Measurements from ENCODE around the gene RPS29.

DNA sequence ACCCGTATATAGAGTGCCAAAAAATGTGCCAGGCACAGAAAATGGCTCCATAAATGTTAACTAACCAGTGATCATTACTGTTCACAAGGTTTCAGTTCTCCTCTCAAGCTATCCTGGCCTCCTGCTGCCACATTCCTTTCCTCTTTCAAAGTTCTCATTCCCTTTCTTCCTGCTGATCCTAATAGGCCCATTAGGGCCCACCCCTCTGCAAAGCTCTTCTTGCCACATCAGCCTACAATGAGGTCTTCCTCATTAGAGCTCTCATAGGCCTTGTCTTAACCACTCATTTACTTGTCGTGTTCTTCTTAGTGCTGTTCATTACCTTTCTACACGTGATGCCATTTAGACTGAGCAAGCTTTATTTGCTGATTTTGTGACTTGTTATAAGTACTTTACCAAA is 40.5 kb downstream of the RPS29 start:
- TF ChIP-seq RAD21 (conservative IDR thresholded peaks at IDR 0.05 in 1 of 2, IDR thresholded peaks at IDR 0.05 in 1 of 2) = no peak
- TF ChIP-seq ESRRA (IDR thresholded peaks at IDR 0.05; ENCODE audit: borderline replicate concordance, low read length) = no peak
- no peak for TF ChIP-seq CHD2 (IDR thresholded peaks at IDR 0.05; ENCODE audit: low read length, partially characterized antibody)
- TF ChIP-seq, protein P1, sequence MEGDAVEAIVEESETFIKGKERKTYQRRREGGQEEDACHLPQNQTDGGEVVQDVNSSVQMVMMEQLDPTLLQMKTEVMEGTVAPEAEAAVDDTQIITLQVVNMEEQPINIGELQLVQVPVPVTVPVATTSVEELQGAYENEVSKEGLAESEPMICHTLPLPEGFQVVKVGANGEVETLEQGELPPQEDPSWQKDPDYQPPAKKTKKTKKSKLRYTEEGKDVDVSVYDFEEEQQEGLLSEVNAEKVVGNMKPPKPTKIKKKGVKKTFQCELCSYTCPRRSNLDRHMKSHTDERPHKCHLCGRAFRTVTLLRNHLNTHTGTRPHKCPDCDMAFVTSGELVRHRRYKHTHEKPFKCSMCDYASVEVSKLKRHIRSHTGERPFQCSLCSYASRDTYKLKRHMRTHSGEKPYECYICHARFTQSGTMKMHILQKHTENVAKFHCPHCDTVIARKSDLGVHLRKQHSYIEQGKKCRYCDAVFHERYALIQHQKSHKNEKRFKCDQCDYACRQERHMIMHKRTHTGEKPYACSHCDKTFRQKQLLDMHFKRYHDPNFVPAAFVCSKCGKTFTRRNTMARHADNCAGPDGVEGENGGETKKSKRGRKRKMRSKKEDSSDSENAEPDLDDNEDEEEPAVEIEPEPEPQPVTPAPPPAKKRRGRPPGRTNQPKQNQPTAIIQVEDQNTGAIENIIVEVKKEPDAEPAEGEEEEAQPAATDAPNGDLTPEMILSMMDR (IDR thresholded peaks at IDR 0.05) = no peak
- no peak for TF ChIP-seq REST (IDR thresholded peaks at IDR 0.05)
- no peak for TF ChIP-seq JUN (IDR thresholded peaks at IDR 0.05)
- TF ChIP-seq BHLHE40 (IDR thresholded peaks at IDR 0.05; ENCODE audit: low read depth, low read length) = no peak
- TF ChIP-seq RARB (CRISPR knock-in tag; IDR thresholded peaks at IDR 0.05) = no peak
- TF ChIP-seq KDM1A (IDR thresholded peaks at IDR 0.05; ENCODE audit: low read depth) = no peak
- TF ChIP-seq ZSCAN20 (CRISPR knock-in tag; IDR thresholded peaks at IDR 0.05) = no peak
- TF ChIP-seq MYC (IDR thresholded peaks at IDR 0.05; ENCODE audit: borderline replicate concordance, low read length) = no peak
